ENCODE data around the gene SLC22A8.

GRCh38 chr11:62976109-62976508 lies 39.5 kb downstream of the SLC22A8 start:
- TF ChIP-seq SP1 (IDR thresholded peaks at IDR 0.05) = no peak
- no peak for TF ChIP-seq SUZ12 (IDR thresholded peaks at IDR 0.05)
- no peak for TF ChIP-seq FOXK2 (IDR thresholded peaks at IDR 0.05)
- no peak for TF ChIP-seq BHLHE40 (IDR thresholded peaks at IDR 0.05; ENCODE audit: borderline replicate concordance)
- no peak for TF ChIP-seq LEF1 (IDR thresholded peaks at IDR 0.05; ENCODE audit: borderline replicate concordance)
- TF ChIP-seq FOXM1 (IDR thresholded peaks at IDR 0.05; ENCODE audit: borderline replicate concordance) = no peak
- no peak for TF ChIP-seq FOXA1 (IDR thresholded peaks at IDR 0.05)
- TF ChIP-seq NFRKB (IDR thresholded peaks at IDR 0.05) = no peak
- TF ChIP-seq HDGF (IDR thresholded peaks at IDR 0.05; ENCODE audit: borderline replicate concordance) = no peak

Measured in HEK293T (cell line).